NCI-H345 treated with DMSO at 0.1 percent for 48 hours (cell line): ENCODE results near the gene DHX15.

Experiments used
- DNase-seq: peaks from one replicate; lab custom pipeline; 2025; ENCODE audit not compliant: unreplicated experiment; lab: John Stamatoyannopoulos, UW

Gene DHX15

GRCh38 chr4:24495388-24495787 lies 89.0 kb downstream of the DHX15 start:
- no peak for DNase-seq

- DNase-seq = no peak
Observed at GRCh38 chr4:24489870-24490269, 94.5 kb downstream of the DHX15 start.

GRCh38 chr4:24488399-24489164 lies 95.8 kb downstream of the DHX15 start:
- peak; percentile 7 for DNase-seq

GRCh38 chr4:24482871-24483270 lies 101.5 kb downstream of the DHX15 start:
- DNase-seq = no peak

GRCh38 chr4:24477919-24478318 lies 106.4 kb downstream of the DHX15 start:
- no peak for DNase-seq
